Jurkat, Clone E6-1 (cell line): ENCODE measurements around the gene GSTT4. TPM values are rescaled to one million over a fixed set of nuclear protein-coding genes. Genes with fewer than 3 reads are reported as not detected.
A peak's percentile ranks its signal among the peaks of the same experiment; 100 is the strongest.
"Not testable (repeated sequence)": the region's sequence is repeated elsewhere in the genome, so short reads cannot be mapped to it uniquely, and the experiment has no call there.

Experiments
- DNase-seq: peaks from one replicate; pipeline ENCODE4 v3.0.0-alpha.2; 2011; ENCODE audit warnings: low read depth, low spot score
- H3K4me3 ChIP-seq: 2 replicates; pipeline ENCODE4 v1.5.1; 2011; ENCODE audit warnings: mild to moderate bottlenecking, low read length, control low read depth, moderate library complexity
- polyA plus RNA-seq: library from polyadenylated mRNA; unstranded; fragments of >200 nt; gene quantifications from one replicate; pipeline ENCODE4 v1.2.1, GENCODE V29; 2012; ENCODE audit warnings: missing spikeins; ENCODE audit not compliant: insufficient read length, insufficient read depth

The GSTT4 gene
- not detected for polyA plus RNA-seq

GRCh38 chr22:24005201-24005600 lies at the start of gene GSTT4:
Gene GSTT4 (minus strand): TSS chr22:24005453. CDS start chr22:24005356, 97 bp downstream.
- DNase-seq, result no peak
- H3K4me3 ChIP-seq, result no peak within 1 kb of the TSS

GRCh38 chr22:24054356-24054755 lies 49.1 kb upstream of the GSTT4 start:
- DNase-seq, result no peak
- H3K4me3 ChIP-seq, result no peak overlapping the region

GRCh38 chr22:24053481-24054226 lies 48.4 kb upstream of the GSTT4 start:
- no peak for DNase-seq
- no peak overlapping the region for H3K4me3 ChIP-seq

GRCh38 chr22:24051568-24051967 lies 46.3 kb upstream of the GSTT4 start:
- DNase-seq, result no peak
- H3K4me3 ChIP-seq, result no peak overlapping the region

GRCh38 chr22:24051028-24051427 lies 45.8 kb upstream of the GSTT4 start:
- no peak for DNase-seq
- H3K4me3 ChIP-seq, result no peak overlapping the region

GRCh38 chr22:24049978-24050377 lies 44.7 kb upstream of the GSTT4 start:
- no peak overlapping the region for H3K4me3 ChIP-seq
- DNase-seq, result no peak

GRCh38 chr22:24049211-24049610 lies 44.0 kb upstream of the GSTT4 start:
- DNase-seq, result no peak
- H3K4me3 ChIP-seq, result no peak overlapping the region

- no peak for DNase-seq
- H3K4me3 ChIP-seq, result no peak overlapping the region
Observed at GRCh38 chr22:24046024-24046423, 40.8 kb upstream of the GSTT4 start.

- no peak for DNase-seq
- H3K4me3 ChIP-seq, result no peak overlapping the region
Observed at GRCh38 chr22:24043958-24044357, 38.7 kb upstream of the GSTT4 start.

- not testable (repeated sequence) for H3K4me3 ChIP-seq, DNase-seq
Observed at GRCh38 chr22:24043465-24043864, 38.2 kb upstream of the GSTT4 start.

- H3K4me3 ChIP-seq, result no peak overlapping the region
- DNase-seq, result no peak
Observed at GRCh38 chr22:24040946-24041345, 35.7 kb upstream of the GSTT4 start.

- H3K4me3 ChIP-seq, result no peak overlapping the region
- DNase-seq, result no peak
Observed at GRCh38 chr22:24039046-24039445, 33.8 kb upstream of the GSTT4 start.

GRCh38 chr22:24037851-24038765 lies 32.9 kb upstream of the GSTT4 start:
- peak; percentile 71 for DNase-seq

GRCh38 chr22:24035296-24035695 lies 30.0 kb upstream of the GSTT4 start:
- DNase-seq, result no peak
- H3K4me3 ChIP-seq, result no peak overlapping the region

More at GRCh38 chr22:24037851-24038765, 32.9 kb upstream of the GSTT4 start:
- H3K4me3 ChIP-seq, result no peak overlapping the region

- H3K4me3 ChIP-seq, result no peak overlapping the region
- no peak for DNase-seq
Observed at GRCh38 chr22:24033731-24034130, 28.5 kb upstream of the GSTT4 start.

- H3K4me3 ChIP-seq, result no peak overlapping the region
- no peak for DNase-seq
Observed at GRCh38 chr22:24030186-24030702, 25.0 kb upstream of the GSTT4 start.

GRCh38 chr22:24029304-24029703 lies 24.1 kb upstream of the GSTT4 start:
- no peak overlapping the region for H3K4me3 ChIP-seq
- no peak for DNase-seq

GRCh38 chr22:24028533-24028932 lies 23.3 kb upstream of the GSTT4 start:
- peak; percentile 48 for DNase-seq
- no peak overlapping the region for H3K4me3 ChIP-seq

- no peak for DNase-seq
- no peak overlapping the region for H3K4me3 ChIP-seq
Observed at GRCh38 chr22:24027991-24028390, 22.7 kb upstream of the GSTT4 start.
